OCI-LY1 (cell line): ENCODE data around the gene ANXA2R.

ENCODE experiments used
- H2AFZ ChIP-seq: fragments of 200-600 bp; sonication (generic), shearing (Covaris generic); 2 replicates; pipeline ENCODE4 v1.6.0; 2014; ENCODE audit warnings: antibody characterized with exemption, mild to moderate bottlenecking, low read length
- H3F3A ChIP-seq: fragments of 200-600 bp; sonication (generic), shearing (Covaris generic); 2 replicates; pipeline ENCODE4 v1.6.0; 2014; ENCODE audit warnings: mild to moderate bottlenecking, antibody characterized with exemption, low read length, moderate library complexity; ENCODE audit not compliant: insufficient read depth
- H3K27ac ChIP-seq: fragments of 200-600 bp; sonication (generic); 2 replicates; pipeline ENCODE4 v1.5.1; 2014; ENCODE audit warnings: low read length, mixed run types, mild to moderate bottlenecking, low read depth; ENCODE audit not compliant: poor library complexity, severe bottlenecking
- H3K27me3 ChIP-seq: fragments of 200-600 bp; sonication (generic); 2 replicates; pipeline ENCODE4 v1.6.0; 2014; ENCODE audit warnings: antibody characterized with exemption, mild to moderate bottlenecking, low read length, moderate library complexity; ENCODE audit not compliant: insufficient read depth
- H3K36me3 ChIP-seq: fragments of 200-600 bp; sonication (generic); 2 replicates; pipeline ENCODE4 v1.6.1; 2014; ENCODE audit warnings: mild to moderate bottlenecking, antibody characterized with exemption, low read length, moderate library complexity, mixed read lengths; ENCODE audit not compliant: insufficient read depth
- H3K4me1 ChIP-seq: fragments of 200-600 bp; sonication (generic); 2 replicates; pipeline ENCODE4 v1.5.1; 2014; ENCODE audit warnings: mild to moderate bottlenecking, low read length, moderate library complexity; ENCODE audit not compliant: insufficient read depth, severe bottlenecking
- H3K4me2 ChIP-seq: fragments of 200-600 bp; sonication (generic), shearing (Covaris generic); 2 replicates; pipeline ENCODE4 v1.6.1; 2014; ENCODE audit warnings: low read length
- H3K4me3 ChIP-seq: fragments of 200-600 bp; sonication (generic); 2 replicates; pipeline ENCODE4 v1.5.1; 2014; ENCODE audit warnings: low read length, low read depth, mild to moderate bottlenecking, mixed read lengths; ENCODE audit not compliant: poor library complexity, severe bottlenecking
- H3K79me2 ChIP-seq: fragments of 200-600 bp; shearing (Covaris generic); 2 replicates; pipeline ENCODE4 v1.6.1; 2016; ENCODE audit warnings: mixed run types, low read length, mixed read lengths; ENCODE audit not compliant: insufficient read depth
- H3K9ac ChIP-seq: fragments of 200-600 bp; sonication (generic), shearing (Covaris generic); 2 replicates; pipeline ENCODE4 v1.6.1; 2014; ENCODE audit warnings: mild to moderate bottlenecking, low read length, mixed read lengths
- H3K9me2 ChIP-seq: fragments of 200-600 bp; sonication (generic), shearing (Covaris generic); 2 replicates; pipeline ENCODE4 v1.6.1; 2014; ENCODE audit warnings: low read depth, mild to moderate bottlenecking, low read length, mixed read lengths
- H3K9me3 ChIP-seq: fragments of 200-600 bp; shearing (Covaris generic); 2 replicates; pipeline ENCODE4 v1.6.1; 2014; ENCODE audit warnings: low read length, mixed read lengths
- H4K20me1 ChIP-seq: fragments of 200-600 bp; sonication (generic), shearing (Covaris generic); 2 replicates; pipeline ENCODE4 v1.6.0; 2016; ENCODE audit warnings: mild to moderate bottlenecking, low read length; ENCODE audit not compliant: insufficient read depth
- CTCF ChIP-seq: fragments of 200-600 bp; sonication (generic), shearing (Covaris generic); IDR thresholded peaks from 2 replicates; pipeline ENCODE4 v1.5.1; 2017; ENCODE audit warnings: mild to moderate bottlenecking, antibody characterized with exemption, low read length, moderate library complexity, mixed read lengths
- EZH2 ChIP-seq: fragments of 200-600 bp; sonication (generic), shearing (Covaris generic); IDR thresholded peaks from 2 replicates; pipeline ENCODE4 v1.8.0; 2017; ENCODE audit warnings: borderline replicate concordance, mixed run types, mild to moderate bottlenecking, antibody characterized with exemption, low read length, moderate library complexity, mixed read lengths

The ANXA2R gene

GRCh38 chr5:43050384-43050783 is 10.3 kb upstream of the ANXA2R start:
- Histone ChIP-seq H3K36me3 (no peaks in the 10 kb centered on the region), H4K20me1 (no peaks in the 10 kb centered on the region), H2AFZ (no peak overlapping the region), H3K79me2 (no peaks in the 10 kb centered on the region), H3K4me1 (no peaks in the 10 kb centered on the region), H3K9ac (no peak overlapping the region), H3K9me3 (no peaks in the 10 kb centered on the region), H3K27ac (no peak overlapping the region), H3K4me3 (no peak overlapping the region), H3K9me2 (no peaks in the 10 kb centered on the region), H3K27me3 (no peaks in the 10 kb centered on the region), H3K4me2 (no peak overlapping the region), H3F3A (no peaks in the 10 kb centered on the region)
- TF ChIP-seq EZH2 (no peak), CTCF (no peak)

GRCh38 chr5:43049236-43049635 is 9.1 kb upstream of the ANXA2R start:
- Histone ChIP-seq H3K9me2 (no peaks in the 10 kb centered on the region), H3K79me2 (no peaks in the 10 kb centered on the region), H3K4me3 (no peak overlapping the region), H3F3A (no peaks in the 10 kb centered on the region), H3K36me3 (no peaks in the 10 kb centered on the region), H4K20me1 (no peaks in the 10 kb centered on the region), H3K27ac (no peak overlapping the region), H3K27me3 (no peaks in the 10 kb centered on the region), H2AFZ (no peak overlapping the region), H3K4me1 (no peaks in the 10 kb centered on the region), H3K9me3 (no peaks in the 10 kb centered on the region), H3K9ac (no peak overlapping the region), H3K4me2 (no peak overlapping the region)
- TF ChIP-seq EZH2: no peak
- TF ChIP-seq CTCF: no peak

- no peaks in the 10 kb centered on the region for H3K79me2 ChIP-seq
- H3K4me2 ChIP-seq: no peak overlapping the region
Observed at GRCh38 chr5:43046474-43046873, 6.4 kb upstream of the ANXA2R start.

More at GRCh38 chr5:43046474-43046873, 6.4 kb upstream of the ANXA2R start:
- H3K9me2 ChIP-seq: no peaks in the 10 kb centered on the region
- H4K20me1 ChIP-seq: no peaks in the 10 kb centered on the region
- H3K27me3 ChIP-seq: no peaks in the 10 kb centered on the region
- TF ChIP-seq CTCF (no peak), EZH2 (no peak)
- H3K9ac ChIP-seq: no peak overlapping the region
- H3K4me3 ChIP-seq: no peak overlapping the region
- H3K36me3 ChIP-seq: no peaks in the 10 kb centered on the region
- no peak overlapping the region for H3K27ac ChIP-seq
- peaks cover 14% of the 10 kb centered on the region for H3K4me1 ChIP-seq
- H3K9me3 ChIP-seq: no peaks in the 10 kb centered on the region
- H2AFZ ChIP-seq: no peak overlapping the region
- peaks cover 2% of the 10 kb centered on the region; the same call in 1 of the 2 replicates for H3F3A ChIP-seq
